ENCODE results near the gene ZNF605.
"Not testable (repeated sequence)": the region's sequence is repeated elsewhere in the genome, so short reads cannot be mapped to it uniquely, and the experiment has no call there.

ZNF605 gene

GRCh38 chr12:132961790-132962189, 5.7 kb upstream of the ZNF605 start:
- H3K4me3 ChIP-seq (ENCODE audit: low read depth, low read length); H3K4me1 ChIP-seq (ENCODE audit: control insufficient read depth, insufficient read depth, low read length); H3K27me3 ChIP-seq (ENCODE audit: control insufficient read depth, insufficient read depth, low read length); H3K27ac ChIP-seq (ENCODE audit: low read depth, low read length); H3K36me3 ChIP-seq (ENCODE audit: control insufficient read depth, insufficient read depth, low read length); H3K9ac ChIP-seq (ENCODE audit: low read length): not testable (repeated sequence)
- peaks cover 54% of the 10 kb centered on the region for H3K9me3 ChIP-seq (ENCODE audit: control insufficient read depth, insufficient read depth, low read depth, low read length)

GRCh38 chr12:132955094-132956010, 754 bp downstream of the ZNF605 start:
- no peak overlapping the region for H3K27ac ChIP-seq (ENCODE audit: low read depth, low read length)
- H3K9ac ChIP-seq (ENCODE audit: low read length): peak overlapping the region; percentile 64
- no peaks in the 10 kb centered on the region for H3K4me1 ChIP-seq (ENCODE audit: control insufficient read depth, insufficient read depth, low read length)
- no peaks in the 10 kb centered on the region for H3K27me3 ChIP-seq (ENCODE audit: control insufficient read depth, insufficient read depth, low read length)
- H3K9me3 ChIP-seq (ENCODE audit: control insufficient read depth, insufficient read depth, low read depth, low read length): peaks cover 60% of the 10 kb centered on the region
- peaks cover 7% of the 10 kb centered on the region for H3K36me3 ChIP-seq (ENCODE audit: control insufficient read depth, insufficient read depth, low read length)
- H3K4me3 ChIP-seq (ENCODE audit: low read depth, low read length): peak overlapping the region; percentile 59

- Histone ChIP-seq H3K9ac (ENCODE audit: low read length) (no peak overlapping the region), H3K4me1 (ENCODE audit: control insufficient read depth, insufficient read depth, low read length) (no peaks in the 10 kb centered on the region), H3K9me3 (ENCODE audit: control insufficient read depth, insufficient read depth, low read depth, low read length) (peaks cover 64% of the 10 kb centered on the region), H3K27me3 (ENCODE audit: control insufficient read depth, insufficient read depth, low read length) (no peaks in the 10 kb centered on the region), H3K27ac (ENCODE audit: low read depth, low read length) (no peak overlapping the region), H3K36me3 (ENCODE audit: control insufficient read depth, insufficient read depth, low read length) (peaks cover 10% of the 10 kb centered on the region), H3K4me3 (ENCODE audit: low read depth, low read length) (peak overlapping the region; percentile 59)
These were observed 1.5 kb downstream of the ZNF605 start for GRCh38 chr12:132954471-132955048.

- H3K4me3 ChIP-seq (ENCODE audit: low read depth, low read length): 0 out of 2 replicates have a peak overlapping the region, but pooled peaks have one; percentile 5
- H3K9me3 ChIP-seq (ENCODE audit: control insufficient read depth, insufficient read depth, low read depth, low read length): peaks cover 69% of the 10 kb centered on the region
- H3K9ac ChIP-seq (ENCODE audit: low read length): no peak overlapping the region
- H3K4me1 ChIP-seq (ENCODE audit: control insufficient read depth, insufficient read depth, low read length): no peaks in the 10 kb centered on the region
- no peaks in the 10 kb centered on the region for H3K27me3 ChIP-seq (ENCODE audit: control insufficient read depth, insufficient read depth, low read length)
- H3K27ac ChIP-seq (ENCODE audit: low read depth, low read length): no peak overlapping the region
- peaks cover 10% of the 10 kb centered on the region for H3K36me3 ChIP-seq (ENCODE audit: control insufficient read depth, insufficient read depth, low read length)
These were observed 2.3 kb downstream of the ZNF605 start for GRCh38 chr12:132953771-132954170.

GRCh38 chr12:132953163-132953425, 3.0 kb downstream of the ZNF605 start:
- no peak overlapping the region for H3K9ac ChIP-seq (ENCODE audit: low read length)
- no peaks in the 10 kb centered on the region for H3K4me1 ChIP-seq (ENCODE audit: control insufficient read depth, insufficient read depth, low read length)
- H3K27ac ChIP-seq (ENCODE audit: low read depth, low read length): no peak overlapping the region
- peaks cover 73% of the 10 kb centered on the region for H3K9me3 ChIP-seq (ENCODE audit: control insufficient read depth, insufficient read depth, low read depth, low read length)
- H3K27me3 ChIP-seq (ENCODE audit: control insufficient read depth, insufficient read depth, low read length): no peaks in the 10 kb centered on the region
- no peak overlapping the region for H3K4me3 ChIP-seq (ENCODE audit: low read depth, low read length)
- peaks cover 13% of the 10 kb centered on the region for H3K36me3 ChIP-seq (ENCODE audit: control insufficient read depth, insufficient read depth, low read length)

GRCh38 chr12:132952371-132953162, 3.5 kb downstream of the ZNF605 start:
- Histone ChIP-seq H3K27ac (ENCODE audit: low read depth, low read length) (no peak overlapping the region), H3K27me3 (ENCODE audit: control insufficient read depth, insufficient read depth, low read length) (no peaks in the 10 kb centered on the region), H3K9ac (ENCODE audit: low read length) (no peak overlapping the region), H3K9me3 (ENCODE audit: control insufficient read depth, insufficient read depth, low read depth, low read length) (peaks cover 75% of the 10 kb centered on the region), H3K4me3 (ENCODE audit: low read depth, low read length) (no peak overlapping the region), H3K36me3 (ENCODE audit: control insufficient read depth, insufficient read depth, low read length) (peaks cover 17% of the 10 kb centered on the region), H3K4me1 (ENCODE audit: control insufficient read depth, insufficient read depth, low read length) (no peaks in the 10 kb centered on the region)

GRCh38 chr12:132951649-132952048, 4.5 kb downstream of the ZNF605 start:
- Histone ChIP-seq H3K4me3 (ENCODE audit: low read depth, low read length) (0 out of 2 replicates have a peak overlapping the region, but pooled peaks have one; percentile 1), H3K27ac (ENCODE audit: low read depth, low read length) (no peak overlapping the region), H3K4me1 (ENCODE audit: control insufficient read depth, insufficient read depth, low read length) (no peaks in the 10 kb centered on the region), H3K27me3 (ENCODE audit: control insufficient read depth, insufficient read depth, low read length) (no peaks in the 10 kb centered on the region), H3K9me3 (ENCODE audit: control insufficient read depth, insufficient read depth, low read depth, low read length) (peaks cover 75% of the 10 kb centered on the region), H3K9ac (ENCODE audit: low read length) (no peak overlapping the region), H3K36me3 (ENCODE audit: control insufficient read depth, insufficient read depth, low read length) (peaks cover 17% of the 10 kb centered on the region)

GRCh38 chr12:132950844-132951535, 5.1 kb downstream of the ZNF605 start:
- no peak overlapping the region for H3K27ac ChIP-seq (ENCODE audit: low read depth, low read length)
- no peaks in the 10 kb centered on the region for H3K27me3 ChIP-seq (ENCODE audit: control insufficient read depth, insufficient read depth, low read length)
- H3K9ac ChIP-seq (ENCODE audit: low read length): no peak overlapping the region
- peaks cover 20% of the 10 kb centered on the region for H3K36me3 ChIP-seq (ENCODE audit: control insufficient read depth, insufficient read depth, low read length)
- H3K4me3 ChIP-seq (ENCODE audit: low read depth, low read length): peak overlapping the region; percentile 1; the same call in 1 of the 2 replicates
- no peaks in the 10 kb centered on the region for H3K4me1 ChIP-seq (ENCODE audit: control insufficient read depth, insufficient read depth, low read length)
- H3K9me3 ChIP-seq (ENCODE audit: control insufficient read depth, insufficient read depth, low read depth, low read length): peaks cover 78% of the 10 kb centered on the region

- H3K36me3 ChIP-seq (ENCODE audit: control insufficient read depth, insufficient read depth, low read length): peaks cover 27% of the 10 kb centered on the region
- H3K27me3 ChIP-seq (ENCODE audit: control insufficient read depth, insufficient read depth, low read length): no peaks in the 10 kb centered on the region
- H3K9me3 ChIP-seq (ENCODE audit: control insufficient read depth, insufficient read depth, low read depth, low read length): peaks cover 86% of the 10 kb centered on the region
- peak overlapping the region; percentile 1; the same call in 1 of the 2 replicates for H3K4me3 ChIP-seq (ENCODE audit: low read depth, low read length)
- no peak overlapping the region for H3K9ac ChIP-seq (ENCODE audit: low read length)
- no peaks in the 10 kb centered on the region for H3K4me1 ChIP-seq (ENCODE audit: control insufficient read depth, insufficient read depth, low read length)
- no peak overlapping the region for H3K27ac ChIP-seq (ENCODE audit: low read depth, low read length)
These were observed 5.9 kb downstream of the ZNF605 start for GRCh38 chr12:132949936-132950837.
